Neutrophil (primary cell): ENCODE measurements around the gene ZFHX2.

ENCODE experiments used
- H3K27ac ChIP-seq: fragments of 200-600 bp; sonication (generic); 2 replicates; pipeline ENCODE4 v1.5.1; 2016; ENCODE audit warnings: mild to moderate bottlenecking, moderate library complexity
- H3K27me3 ChIP-seq: fragments of 200-600 bp; sonication (generic); 2 replicates; pipeline ENCODE4 v1.6.0; 2016; ENCODE audit warnings: mild to moderate bottlenecking
- H3K36me3 ChIP-seq: fragments of 200-600 bp; sonication (generic); 2 replicates; pipeline ENCODE4 v1.5.1; 2017
- H3K4me1 ChIP-seq, 2 experiments: fragments of 200-600 bp in 1 of 2; sonication (generic) in 1 of 2; 1 replicate in 1 of 2; 2 replicates in 1 of 2; pipeline versions ENCODE4 v1.5.1 to v1.6.1; 2013 to 2016; ENCODE audit warnings: low read depth in 1 of 2, low read length in 1 of 2, mild to moderate bottlenecking in 1 of 2, moderate library complexity in 1 of 2; ENCODE audit not compliant: control insufficient read depth in 1 of 2, insufficient read depth in 1 of 2
- H3K4me3 ChIP-seq, 2 experiments: fragments of 200-600 bp in 1 of 2; sonication (generic) in 1 of 2; 1 replicate in 1 of 2; 2 replicates in 1 of 2; pipeline ENCODE4 v1.5.1; 2013 to 2016; ENCODE audit warnings: low read depth in 1 of 2, low read length in 1 of 2, mild to moderate bottlenecking in 1 of 2, moderate library complexity in 1 of 2
- H3K9me3 ChIP-seq: fragments of 200-600 bp; sonication (generic); 2 replicates; pipeline ENCODE4 v1.5.1; 2016
- CTCF ChIP-seq: fragments of 200-600 bp; sonication (generic); IDR thresholded peaks from 2 replicates; pipeline ENCODE4 v1.5.1; 2016; ENCODE audit warnings: antibody characterized with exemption

Gene ZFHX2

GRCh38 chr14:23523229-23524016 is 28.1 kb downstream of the ZFHX2 start:
- no peak for TF ChIP-seq CTCF
- no peaks in the 10 kb centered on the region for H3K27me3 ChIP-seq
- peaks cover 27 to 40% of the 10 kb centered on the region in 2 experiments for H3K4me1 ChIP-seq

GRCh38 chr14:23522643-23523198 is 28.8 kb downstream of the ZFHX2 start:
- TF ChIP-seq CTCF = no peak
- no peak overlapping the region for H3K27ac ChIP-seq
- no peaks in the 10 kb centered on the region for H3K27me3 ChIP-seq
- no peaks in the 10 kb centered on the region for H3K9me3 ChIP-seq
- H3K4me1 ChIP-seq = peaks cover 27 to 40% of the 10 kb centered on the region in 2 experiments
- H3K4me3 ChIP-seq = no peak overlapping the region
- H3K36me3 ChIP-seq = peaks cover 17% of the 10 kb centered on the region

More at GRCh38 chr14:23523229-23524016, 28.1 kb downstream of the ZFHX2 start:
- no peak overlapping the region for H3K27ac ChIP-seq
- no peaks in the 10 kb centered on the region for H3K9me3 ChIP-seq
- no peak overlapping the region for H3K4me3 ChIP-seq
- peaks cover 17% of the 10 kb centered on the region for H3K36me3 ChIP-seq

GRCh38 chr14:23521785-23522640 is 29.6 kb downstream of the ZFHX2 start:
- H3K4me3 ChIP-seq = no peak overlapping the region
- no peak for TF ChIP-seq CTCF
- peaks cover 27 to 40% of the 10 kb centered on the region in 2 experiments for H3K4me1 ChIP-seq
- H3K9me3 ChIP-seq = no peaks in the 10 kb centered on the region
- peaks cover 13% of the 10 kb centered on the region for H3K36me3 ChIP-seq
- no peak overlapping the region for H3K27ac ChIP-seq
- H3K27me3 ChIP-seq = no peaks in the 10 kb centered on the region

- TF ChIP-seq CTCF = no peak
- H3K27me3 ChIP-seq = no peaks in the 10 kb centered on the region
- H3K9me3 ChIP-seq = no peaks in the 10 kb centered on the region
- peaks cover 3% of the 10 kb centered on the region for H3K36me3 ChIP-seq
- no peak overlapping the region for H3K4me3 ChIP-seq
- H3K27ac ChIP-seq = no peak overlapping the region
- H3K4me1 ChIP-seq = peaks cover 27 to 40% of the 10 kb centered on the region in 2 experiments
Measured at GRCh38 chr14:23520899-23521533, 30.5 kb downstream of the ZFHX2 start.

GRCh38 chr14:23518709-23519108 is 32.9 kb downstream of the ZFHX2 start:
- no peaks in the 10 kb centered on the region for H3K36me3 ChIP-seq
- peaks cover 18 to 28% of the 10 kb centered on the region in 2 experiments for H3K4me1 ChIP-seq
- H3K27ac ChIP-seq = no peak overlapping the region
- H3K4me3 ChIP-seq = no peak overlapping the region
- TF ChIP-seq CTCF = no peak
- H3K9me3 ChIP-seq = no peaks in the 10 kb centered on the region
- no peaks in the 10 kb centered on the region for H3K27me3 ChIP-seq
